Measurements from ENCODE around the gene AFF3.
"Not testable (repeated sequence)": the region's sequence is repeated elsewhere in the genome, so short reads cannot be mapped to it uniquely, and the experiment has no call there.

AFF3 gene

GRCh38 chr2:99661761-99662160, 480.6 kb downstream of the AFF3 start:
- DNase-seq (ENCODE audit: low read depth), result not testable (repeated sequence)

- no peak for DNase-seq (ENCODE audit: low read depth)
These were observed 481.6 kb downstream of the AFF3 start for GRCh38 chr2:99660616-99661406.

GRCh38 chr2:99659874-99660273, 482.5 kb downstream of the AFF3 start:
- DNase-seq (ENCODE audit: low read depth), result no peak

- no peak for DNase-seq (ENCODE audit: low read depth)
These were observed 484.6 kb downstream of the AFF3 start for GRCh38 chr2:99657691-99658258.

GRCh38 chr2:99656994-99657393, 485.4 kb downstream of the AFF3 start:
- DNase-seq (ENCODE audit: low read depth), result no peak

- no peak for DNase-seq (ENCODE audit: low read depth)
These were observed 489.0 kb downstream of the AFF3 start for GRCh38 chr2:99653433-99653832.

- DNase-seq (ENCODE audit: low read depth), result no peak
These were observed 489.5 kb downstream of the AFF3 start for GRCh38 chr2:99652862-99653261.

GRCh38 chr2:99651930-99652670, 490.3 kb downstream of the AFF3 start:
- no peak for DNase-seq (ENCODE audit: low read depth)

- DNase-seq (ENCODE audit: low read depth), result no peak
These were observed 493.2 kb downstream of the AFF3 start for GRCh38 chr2:99648906-99649789.

- DNase-seq (ENCODE audit: low read depth), result no peak
These were observed 494.1 kb downstream of the AFF3 start for GRCh38 chr2:99648178-99648844.

- DNase-seq (ENCODE audit: low read depth), result no peak
These were observed 496.4 kb downstream of the AFF3 start for GRCh38 chr2:99645960-99646359.

GRCh38 chr2:99644419-99644787, 498.0 kb downstream of the AFF3 start:
- DNase-seq (ENCODE audit: low read depth), result no peak

GRCh38 chr2:99643787-99644418, 498.5 kb downstream of the AFF3 start:
- DNase-seq (ENCODE audit: low read depth), result no peak

GRCh38 chr2:99641999-99642398, 500.4 kb downstream of the AFF3 start:
- no peak for DNase-seq (ENCODE audit: low read depth)

GRCh38 chr2:99640635-99641151, 501.7 kb downstream of the AFF3 start:
- no peak for DNase-seq (ENCODE audit: low read depth)

- DNase-seq (ENCODE audit: low read depth), result no peak
These were observed 503.6 kb downstream of the AFF3 start for GRCh38 chr2:99638791-99639190.

- DNase-seq (ENCODE audit: low read depth), result no peak
These were observed 505.2 kb downstream of the AFF3 start for GRCh38 chr2:99637159-99637697.

- no peak for DNase-seq (ENCODE audit: low read depth)
These were observed 506.0 kb downstream of the AFF3 start for GRCh38 chr2:99636144-99637034.

GRCh38 chr2:99635710-99636109, 506.7 kb downstream of the AFF3 start:
- no peak for DNase-seq (ENCODE audit: low read depth)

- no peak for DNase-seq (ENCODE audit: low read depth)
These were observed 508.2 kb downstream of the AFF3 start for GRCh38 chr2:99634234-99634633.
